Ascending aorta (tissue), 2 donors: ENCODE results near the gene MXD4. TPM values are rescaled to one million over a fixed set of nuclear protein-coding genes. Genes with fewer than 3 reads are reported as not detected.

Experiments used
- DNase-seq, 2 donors: peaks; one replicate each; pipeline ENCODE4 v3.0.0-alpha.2; 2019; ENCODE audit warnings: low spot score in 2 of 2
- H3K27ac ChIP-seq, 2 donors: fragments of 200-600 bp; sonication (generic); one replicate each; pipeline ENCODE4 v1.5.1; 2016 to 2017; ENCODE audit warnings: mild to moderate bottlenecking in 1 of 2
- H3K27me3 ChIP-seq: fragments of 200-600 bp; sonication (generic); one replicate; pipeline ENCODE4 v1.5.1; 2017
- H3K36me3 ChIP-seq, 2 donors: fragments of 200-600 bp; sonication (generic); one replicate each; pipeline ENCODE4 v1.5.1; 2016
- H3K4me1 ChIP-seq, 2 donors: fragments of 200-600 bp; sonication (generic); one replicate each; pipeline ENCODE4 v1.5.1; 2016 to 2017; ENCODE audit warnings: mild to moderate bottlenecking in 1 of 2
- H3K4me3 ChIP-seq, 2 donors: fragments of 200-600 bp; sonication (generic); one replicate each; pipeline ENCODE4 v1.5.1; 2016 to 2017; ENCODE audit warnings: mild to moderate bottlenecking in 1 of 2
- H3K9me3 ChIP-seq, 2 donors: fragments of 200-600 bp; sonication (generic); one replicate each; pipeline ENCODE4 v1.5.1; 2016
- intact Hi-C: fragments of 100-400 bp; cut with DNase I; formaldehyde crosslinking; loops from one replicate; pipeline ENCODE4 v1.15.1; 2023
- total RNA-seq: library from RNA; depleted of rRNA; stranded (reverse); fragments of >200 nt; gene quantifications from one replicate; pipeline ENCODE4 v1.1.0, GENCODE V29; 2016
- TF ChIP-seq, protein P1 (sequence below), 3 experiments: fragments of 200-600 bp in 2 of 3; fragments of 450-650 bp in 1 of 3; sonication (generic) in 2 of 3; IDR thresholded peaks; one replicate each; pipeline ENCODE4 v1.5.1; 2016 to 2019; ENCODE audit warnings: antibody characterized with exemption in 3 of 3, mild to moderate bottlenecking in 1 of 3, moderate library complexity in 1 of 3

The MXD4 gene
- total RNA-seq, 1 donor from 2014 or later, result 83.2 TPM

DNA sequence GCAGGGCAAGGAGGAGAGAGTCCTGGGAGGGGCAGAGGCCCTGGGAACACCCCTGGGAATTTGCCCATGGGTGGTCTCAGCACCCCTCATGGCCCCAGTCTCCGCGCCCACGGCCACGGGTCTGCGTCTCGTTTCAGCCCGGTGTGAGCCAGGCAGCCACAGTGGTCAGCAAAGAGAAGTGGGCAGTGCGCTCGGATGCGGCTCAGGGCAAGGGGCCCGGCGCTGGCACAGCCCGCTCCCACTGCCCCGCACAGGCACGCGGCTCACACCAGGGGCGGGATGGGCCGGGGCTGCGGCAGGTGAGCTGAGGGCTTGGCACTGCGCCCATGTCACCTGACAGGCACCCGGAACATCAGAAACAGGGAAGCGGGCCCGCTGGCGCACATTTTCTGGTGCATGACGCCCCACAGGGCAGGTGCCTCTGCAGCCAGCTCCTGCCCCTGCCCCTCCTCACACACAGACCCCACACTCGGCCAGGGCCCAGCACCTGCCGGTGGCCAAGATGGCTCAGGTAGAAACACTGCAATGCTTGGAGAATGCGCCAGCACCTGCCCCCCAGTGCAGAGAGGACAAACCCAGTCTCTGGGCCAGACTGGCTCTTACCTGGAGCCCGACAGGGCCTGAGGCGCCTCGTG lies 41.9 kb upstream of the MXD4 start:
- no peaks in the 10 kb centered on the region for H3K36me3 ChIP-seq
- no peaks in the 10 kb centered on the region for H3K4me1 ChIP-seq
- DNase-seq, result no peak
- TF ChIP-seq, protein P1, sequence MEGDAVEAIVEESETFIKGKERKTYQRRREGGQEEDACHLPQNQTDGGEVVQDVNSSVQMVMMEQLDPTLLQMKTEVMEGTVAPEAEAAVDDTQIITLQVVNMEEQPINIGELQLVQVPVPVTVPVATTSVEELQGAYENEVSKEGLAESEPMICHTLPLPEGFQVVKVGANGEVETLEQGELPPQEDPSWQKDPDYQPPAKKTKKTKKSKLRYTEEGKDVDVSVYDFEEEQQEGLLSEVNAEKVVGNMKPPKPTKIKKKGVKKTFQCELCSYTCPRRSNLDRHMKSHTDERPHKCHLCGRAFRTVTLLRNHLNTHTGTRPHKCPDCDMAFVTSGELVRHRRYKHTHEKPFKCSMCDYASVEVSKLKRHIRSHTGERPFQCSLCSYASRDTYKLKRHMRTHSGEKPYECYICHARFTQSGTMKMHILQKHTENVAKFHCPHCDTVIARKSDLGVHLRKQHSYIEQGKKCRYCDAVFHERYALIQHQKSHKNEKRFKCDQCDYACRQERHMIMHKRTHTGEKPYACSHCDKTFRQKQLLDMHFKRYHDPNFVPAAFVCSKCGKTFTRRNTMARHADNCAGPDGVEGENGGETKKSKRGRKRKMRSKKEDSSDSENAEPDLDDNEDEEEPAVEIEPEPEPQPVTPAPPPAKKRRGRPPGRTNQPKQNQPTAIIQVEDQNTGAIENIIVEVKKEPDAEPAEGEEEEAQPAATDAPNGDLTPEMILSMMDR (IDR thresholded peaks at IDR 0.05), result no peak
- H3K27me3 ChIP-seq, result no peaks in the 10 kb centered on the region
- H3K9me3 ChIP-seq, result no peaks in the 10 kb centered on the region
- H3K27ac ChIP-seq, result no peak overlapping the region
- intact Hi-C loops, result no loop called here
- no peak overlapping the region for H3K4me3 ChIP-seq

DNA sequence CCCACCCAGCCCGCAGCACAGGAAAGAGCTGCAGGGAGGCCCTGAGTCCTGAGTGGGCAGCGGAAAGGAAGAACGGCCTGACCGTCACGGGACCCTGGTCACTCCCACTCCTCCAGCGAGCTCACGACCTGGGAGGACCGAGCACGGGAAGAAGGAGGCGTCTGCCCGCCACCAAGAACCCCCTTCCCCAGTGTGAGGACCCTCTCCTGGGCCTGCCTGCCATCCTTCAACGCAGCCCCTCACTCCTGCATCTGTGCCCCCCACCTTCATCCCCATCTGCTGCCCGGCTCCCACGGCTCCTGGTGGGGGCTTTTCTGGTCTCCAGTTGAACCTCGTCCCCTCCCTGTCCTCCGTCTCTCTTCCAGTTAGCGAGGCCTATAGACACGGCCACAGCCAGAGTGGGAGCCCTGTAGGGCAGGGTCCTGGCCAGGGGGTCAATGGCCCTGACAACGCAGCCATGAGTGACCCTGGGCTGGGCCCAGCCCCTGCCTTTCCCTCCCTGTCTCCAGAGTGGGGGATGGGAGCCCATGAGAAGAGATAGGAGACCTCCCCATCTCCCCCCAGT lies 41.3 kb upstream of the MXD4 start:
- Histone ChIP-seq H3K36me3 (no peaks in the 10 kb centered on the region), H3K27me3 (no peaks in the 10 kb centered on the region), H3K4me1 (no peaks in the 10 kb centered on the region), H3K4me3 (no peak overlapping the region), H3K27ac (no peak overlapping the region), H3K9me3 (no peaks in the 10 kb centered on the region)
- TF ChIP-seq, protein P1 (IDR thresholded peaks at IDR 0.05), result no peak
- intact Hi-C loops, result no loop called here
- DNase-seq, result no peak

DNA sequence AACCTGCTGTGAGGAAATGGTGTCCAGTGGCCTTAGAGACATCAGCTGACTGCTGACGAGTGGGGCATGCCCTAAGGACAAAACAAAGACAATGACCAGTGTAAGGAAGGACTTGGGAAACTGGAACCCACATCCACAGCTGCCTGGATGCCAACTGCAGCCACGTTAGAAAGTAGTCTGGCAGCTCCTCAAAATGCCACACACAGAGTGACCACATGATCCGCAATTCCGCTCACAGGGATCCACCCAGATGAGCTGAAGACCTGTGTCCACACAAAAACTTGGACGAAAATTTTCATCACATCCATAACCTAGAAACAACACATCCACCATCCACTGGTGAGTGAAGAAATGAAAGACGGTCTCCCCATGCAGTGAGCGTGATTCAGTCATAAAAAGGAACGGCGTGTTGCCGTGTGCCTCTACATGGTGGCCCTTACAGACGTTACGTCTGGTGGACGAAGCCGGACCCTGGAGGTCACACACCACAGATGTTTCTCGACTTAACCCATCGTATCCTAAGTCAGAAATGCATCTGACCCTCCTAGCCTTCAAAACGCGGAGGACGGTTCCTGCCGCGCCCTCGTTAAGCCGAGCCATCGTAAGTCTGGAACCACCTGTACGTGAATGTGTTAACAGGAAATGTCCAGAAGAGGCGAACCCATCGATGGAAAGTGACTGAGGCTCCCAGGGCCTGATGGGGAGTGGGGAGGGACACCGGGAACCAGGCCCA lies 40.6 kb upstream of the MXD4 start:
- intact Hi-C loops, result no loop called here
- no peaks in the 10 kb centered on the region for H3K4me1 ChIP-seq
- H3K27me3 ChIP-seq, result no peaks in the 10 kb centered on the region
- DNase-seq, result no peak
- H3K9me3 ChIP-seq, result no peaks in the 10 kb centered on the region
- no peaks in the 10 kb centered on the region for H3K36me3 ChIP-seq
- H3K4me3 ChIP-seq, result no peak overlapping the region
- no peak overlapping the region for H3K27ac ChIP-seq
- TF ChIP-seq, protein P1 (IDR thresholded peaks at IDR 0.05), result no peak

DNA sequence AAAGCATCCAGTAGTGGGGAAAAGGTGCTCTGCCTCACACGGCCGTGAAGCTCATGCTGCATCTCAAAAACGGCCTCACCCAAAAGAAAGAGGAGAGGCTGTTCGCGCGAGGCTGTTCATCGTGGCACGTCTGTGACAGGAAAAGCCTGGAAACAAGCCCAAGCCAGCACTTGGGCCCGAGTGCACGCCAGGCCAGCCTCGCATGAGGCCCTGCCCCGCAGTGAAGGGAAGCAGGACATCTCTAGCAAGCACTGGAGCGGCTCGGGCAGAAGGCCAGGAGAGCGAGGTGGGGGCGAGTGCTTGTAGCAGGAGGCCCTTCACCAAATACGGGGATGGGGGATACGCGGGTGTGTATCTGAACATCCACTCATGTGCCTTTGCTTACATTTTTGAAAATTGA lies 39.9 kb upstream of the MXD4 start:
- H3K27ac ChIP-seq, result no peak overlapping the region
- intact Hi-C loops, result no loop called here
- H3K36me3 ChIP-seq, result peaks cover 0 to 5% of the 10 kb centered on the region in 2 donors
- H3K9me3 ChIP-seq, result no peaks in the 10 kb centered on the region
- no peaks in the 10 kb centered on the region for H3K27me3 ChIP-seq
- H3K4me1 ChIP-seq, result no peaks in the 10 kb centered on the region
- DNase-seq, result no peak
- no peak overlapping the region for H3K4me3 ChIP-seq
- TF ChIP-seq, protein P1 (IDR thresholded peaks at IDR 0.05), result no peak

DNA sequence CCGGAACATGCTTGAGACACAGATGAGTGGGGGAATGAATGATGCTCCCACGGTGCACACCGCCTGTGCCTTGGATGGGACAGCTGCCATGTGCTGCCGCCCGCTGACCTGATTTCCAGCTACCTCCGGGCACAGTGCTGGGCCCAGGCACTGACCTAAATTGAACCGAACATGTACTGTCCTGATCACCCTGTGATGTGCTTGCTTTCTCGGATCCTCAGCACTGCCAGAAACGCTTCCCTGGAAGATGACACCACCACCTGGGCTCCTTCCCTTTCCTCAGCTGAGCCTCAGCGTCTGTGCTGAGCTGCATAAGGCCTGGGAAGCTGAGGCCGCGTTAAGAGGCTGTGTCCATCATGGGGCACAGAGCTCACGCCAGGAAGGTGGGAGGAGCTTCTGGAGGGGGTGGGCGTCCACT lies 39.3 kb upstream of the MXD4 start:
- no peak overlapping the region for H3K4me3 ChIP-seq
- no peaks in the 10 kb centered on the region for H3K27me3 ChIP-seq
- no peak overlapping the region for H3K27ac ChIP-seq
- H3K4me1 ChIP-seq, result no peaks in the 10 kb centered on the region
- H3K9me3 ChIP-seq, result no peaks in the 10 kb centered on the region
- peaks cover 0 to 5% of the 10 kb centered on the region in 2 donors for H3K36me3 ChIP-seq
- no peak for DNase-seq
- TF ChIP-seq, protein P1 (IDR thresholded peaks at IDR 0.05), result no peak
- intact Hi-C loops, result no loop called here
